Urothelium cell line (cell line): Measurements from ENCODE around the gene LSP1.
A peak's percentile ranks its signal among the peaks of the same experiment; 100 is the strongest.
"Not testable (repeated sequence)": the region's sequence is repeated elsewhere in the genome, so short reads cannot be mapped to it uniquely, and the experiment has no call there.

Source experiments
- DNase-seq: peaks from one replicate; pipeline ENCODE4 v3.0.0; 2011; ENCODE audit warnings: low spot score, mixed read lengths
- FAIRE-seq: peaks from 2 replicates; lab custom pipeline; 2011; peaks lifted over from hg19 to GRCh38; lab: Jason Lieb, UNC

Gene LSP1

DNA sequence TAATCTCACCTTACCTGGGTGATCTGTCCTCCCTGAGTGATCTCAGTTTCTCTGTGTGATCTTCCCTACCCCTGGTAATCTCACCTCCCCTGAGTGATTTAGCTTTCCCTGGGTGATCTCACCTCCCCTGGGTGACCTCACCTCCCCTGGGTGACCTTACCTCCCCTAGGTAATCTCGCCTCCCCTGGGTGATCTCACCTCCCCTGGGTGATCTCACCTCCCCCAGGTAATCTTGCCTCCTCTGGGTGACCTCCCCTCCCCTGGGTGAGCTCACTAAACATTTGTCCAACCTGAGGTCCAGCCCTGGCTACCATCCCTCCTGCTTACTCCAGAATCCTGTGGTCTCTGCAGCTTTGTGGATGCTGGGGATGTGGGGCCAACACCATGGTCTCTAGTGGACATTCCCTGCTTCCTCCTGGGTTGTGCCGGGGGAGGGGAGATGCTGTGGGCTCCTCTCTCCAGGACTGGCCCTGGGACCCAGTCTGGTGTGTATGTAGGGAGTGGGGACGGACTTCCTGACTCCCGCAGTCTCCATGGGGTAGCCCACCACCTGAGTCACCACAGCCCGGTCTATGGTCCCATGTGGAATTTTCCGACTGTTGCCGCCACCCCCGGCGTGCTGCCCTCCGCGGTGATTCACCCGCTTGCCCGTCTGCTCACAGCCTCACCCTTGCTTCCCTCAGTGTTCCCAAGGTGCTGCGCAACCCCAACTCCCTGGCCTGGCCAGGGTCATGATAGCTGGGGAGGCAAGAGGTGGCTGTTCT lies 9.9 kb downstream of the LSP1 start:
- peak; percentile 79 for DNase-seq
- no peak for FAIRE-seq

GRCh38 chr11:1863352-1864216 lies 10.7 kb downstream of the LSP1 start:
- DNase-seq (peak; percentile 80), FAIRE-seq (peak; percentile 88)

DNA sequence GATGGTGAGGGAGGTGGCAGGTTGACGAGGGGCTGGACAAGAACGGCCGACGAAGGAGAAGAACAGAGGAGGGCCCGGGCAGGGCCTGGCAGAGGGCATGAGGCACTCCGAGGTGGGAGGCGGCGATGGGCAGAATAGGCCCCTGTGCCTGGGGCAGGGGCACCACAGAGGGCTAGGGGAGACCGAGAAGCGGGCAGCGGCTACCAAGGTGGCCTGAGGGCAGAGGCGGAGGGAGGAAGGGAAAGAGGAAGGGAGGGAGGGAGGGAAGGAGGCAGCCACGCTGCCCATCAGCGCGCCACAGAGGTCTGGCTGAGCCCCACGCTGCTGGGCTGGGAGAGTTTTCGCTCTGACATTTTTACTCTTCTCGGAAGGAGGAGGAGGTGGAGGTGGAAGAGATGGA lies 11.3 kb downstream of the LSP1 start:
- no peak for DNase-seq
- no peak for FAIRE-seq

DNA sequence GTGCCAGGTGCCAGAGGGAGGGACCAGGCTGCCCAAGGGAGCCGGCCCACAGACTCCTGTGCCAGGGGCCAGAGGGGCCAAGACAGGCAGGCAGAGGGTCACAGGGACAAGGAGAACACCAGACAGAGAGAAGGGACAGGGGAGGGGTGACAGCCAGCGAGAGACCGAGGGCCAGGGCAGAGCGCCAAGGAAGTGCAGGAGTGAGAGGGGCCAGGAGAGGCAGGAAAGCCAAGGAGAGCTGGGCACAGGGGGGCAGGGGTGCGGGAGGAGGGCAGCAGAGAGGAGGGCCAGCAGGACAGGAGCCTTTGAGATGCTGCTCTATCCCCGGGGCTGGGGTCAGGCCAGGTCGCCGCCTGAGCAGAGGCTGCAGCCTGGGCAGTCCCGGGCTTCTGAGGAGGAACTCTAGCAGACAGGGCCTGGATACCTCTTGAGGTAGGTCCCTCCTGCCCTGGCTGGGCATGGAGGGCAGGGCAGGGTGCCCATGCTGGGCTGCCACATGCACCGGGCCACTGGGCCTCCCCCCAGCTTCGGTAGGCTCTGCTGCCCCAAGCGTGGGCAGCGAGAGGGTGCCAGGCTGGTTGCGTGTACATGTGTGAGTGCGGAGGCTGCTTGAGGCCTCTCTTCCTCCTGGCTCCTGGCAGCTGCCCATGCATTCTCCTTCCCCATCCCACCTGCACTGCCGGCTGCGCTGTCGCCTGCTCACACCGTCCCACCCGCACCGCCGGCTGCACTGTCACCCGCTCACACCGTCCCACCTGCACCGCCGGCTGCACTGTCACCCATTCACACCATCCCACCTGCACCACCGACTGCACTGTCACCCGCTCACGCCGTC lies 12.2 kb downstream of the LSP1 start:
- DNase-seq = peak; percentile 27
- no peak for FAIRE-seq

DNA sequence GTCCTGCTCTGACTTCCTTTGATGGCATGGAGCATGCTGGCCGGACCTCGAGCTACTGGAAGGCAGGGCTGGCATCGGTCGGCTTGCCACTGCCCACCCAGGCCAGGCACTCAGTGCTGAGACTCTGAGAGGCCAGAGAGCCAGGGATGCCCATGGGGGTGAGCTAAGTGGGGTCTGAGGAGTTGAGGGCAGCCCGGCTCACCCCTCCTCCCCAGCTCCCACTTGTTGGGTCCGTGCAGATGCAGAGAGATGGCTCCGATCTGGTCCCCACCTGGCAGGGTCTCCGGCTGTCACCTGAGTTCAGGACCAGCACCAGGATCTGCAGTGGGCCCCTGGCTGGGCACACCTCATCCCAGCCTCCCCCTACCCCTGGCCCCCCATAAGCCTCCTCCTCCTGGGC lies 13.3 kb downstream of the LSP1 start:
- no peak for FAIRE-seq
- DNase-seq = no peak

- FAIRE-seq = no peak
- DNase-seq = no peak
These were observed 13.9 kb downstream of the LSP1 start for GRCh38 chr11:1866776-1867175.

DNA sequence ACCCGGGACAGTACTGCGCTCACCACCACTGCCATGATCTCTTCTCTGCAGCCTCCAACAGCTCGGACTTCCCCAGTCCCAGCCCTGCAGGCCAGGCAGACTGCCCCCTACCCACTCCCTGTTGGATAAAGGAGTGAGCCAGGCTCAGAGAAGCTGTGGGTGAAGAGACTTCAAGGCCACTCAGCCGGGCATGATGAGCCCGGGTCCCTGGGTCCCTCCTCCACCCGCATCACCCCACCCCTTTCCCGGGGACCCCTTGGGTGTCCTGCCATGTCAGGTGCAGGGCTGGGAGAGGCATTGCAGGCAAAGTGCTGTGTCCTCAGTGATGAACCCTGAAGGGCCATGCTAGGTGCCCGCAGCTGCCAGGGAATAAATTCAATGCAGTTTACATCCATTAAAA lies 14.5 kb downstream of the LSP1 start:
- no peak for FAIRE-seq
- DNase-seq = no peak

DNA sequence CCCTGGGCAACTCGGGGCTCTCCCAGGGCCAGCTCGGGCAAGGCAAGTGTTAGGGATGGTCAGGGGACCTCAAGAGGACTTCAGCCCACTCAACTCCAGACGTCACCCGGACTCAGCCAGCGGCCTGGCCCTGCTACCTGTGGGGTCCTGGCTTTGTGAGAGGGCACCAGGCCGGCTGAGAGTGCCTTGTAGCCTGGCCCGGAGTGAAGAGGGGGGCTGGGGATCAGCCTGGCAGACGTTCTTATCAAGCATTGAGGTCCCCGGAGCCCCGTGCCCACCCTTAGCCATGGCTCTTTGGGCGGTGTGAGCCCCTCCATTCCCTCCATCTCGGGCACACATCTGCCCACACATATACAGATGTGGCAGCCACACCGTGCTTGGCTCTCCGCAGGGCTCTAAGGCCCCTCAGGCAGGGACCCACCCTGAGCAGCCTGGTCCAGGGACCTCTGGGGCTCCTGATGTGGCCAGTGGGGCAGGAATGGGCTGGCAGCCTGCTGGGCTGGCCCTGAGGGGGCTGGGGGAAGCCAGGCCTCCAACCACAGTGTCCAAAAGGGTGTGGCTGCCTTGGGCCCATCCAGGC lies 15.3 kb downstream of the LSP1 start:
- FAIRE-seq = no peak
- no peak for DNase-seq

DNA sequence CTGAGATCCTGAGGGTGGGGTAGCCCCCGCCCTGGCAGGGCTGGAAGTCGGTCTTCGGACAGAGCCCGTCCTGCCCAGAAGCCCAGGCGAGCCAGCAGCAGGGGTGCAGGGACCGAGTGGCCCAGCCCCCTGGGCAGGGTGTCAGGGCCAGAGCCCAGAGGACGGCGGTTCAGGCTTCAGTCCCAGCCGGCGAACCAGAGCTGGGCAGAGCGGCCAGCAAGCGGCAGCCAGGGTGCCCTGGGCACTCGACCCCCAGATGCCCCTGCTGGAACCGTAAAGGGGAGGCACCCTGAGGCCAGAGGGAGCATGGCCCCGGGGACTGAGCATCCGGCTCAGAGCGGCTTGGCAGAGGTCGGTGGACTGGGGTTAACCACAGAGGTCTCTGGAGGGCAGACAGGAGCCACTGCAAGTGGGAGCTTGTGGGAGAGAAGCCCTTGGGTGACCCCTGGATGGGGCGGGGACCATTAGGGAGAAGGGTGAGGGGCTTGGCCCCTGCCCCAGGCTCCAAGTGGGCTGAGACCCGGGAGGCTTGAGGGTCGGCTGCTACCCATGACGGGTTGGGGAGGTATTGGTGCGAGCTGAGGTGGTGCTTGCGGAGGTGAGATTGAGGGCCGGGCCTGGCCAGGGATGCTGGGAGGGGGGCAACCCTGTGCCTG lies 15.9 kb downstream of the LSP1 start:
- DNase-seq (no peak), FAIRE-seq (no peak)

- FAIRE-seq (no peak), DNase-seq (no peak)
These were observed 16.8 kb downstream of the LSP1 start for GRCh38 chr11:1869427-1870325.

DNA sequence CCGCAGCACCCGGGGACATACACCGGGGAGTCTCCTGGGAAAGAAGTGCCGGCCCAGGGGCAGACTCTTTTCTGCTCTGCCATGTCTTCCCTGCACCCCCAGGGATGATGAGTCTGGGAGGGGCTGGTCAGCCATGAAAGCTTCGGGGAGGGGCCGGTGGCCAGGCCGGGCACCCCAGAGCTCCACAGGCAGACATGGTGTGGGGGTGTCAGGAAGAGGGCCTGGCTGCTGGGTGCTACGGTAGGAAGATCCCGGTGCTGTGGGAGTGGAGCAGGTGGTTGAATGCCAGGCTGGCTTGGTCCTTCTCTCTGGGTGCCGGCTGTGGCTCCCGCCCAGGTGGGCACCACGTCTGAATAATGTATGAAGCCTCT lies 17.4 kb downstream of the LSP1 start:
- no peak for FAIRE-seq
- no peak for DNase-seq

DNA sequence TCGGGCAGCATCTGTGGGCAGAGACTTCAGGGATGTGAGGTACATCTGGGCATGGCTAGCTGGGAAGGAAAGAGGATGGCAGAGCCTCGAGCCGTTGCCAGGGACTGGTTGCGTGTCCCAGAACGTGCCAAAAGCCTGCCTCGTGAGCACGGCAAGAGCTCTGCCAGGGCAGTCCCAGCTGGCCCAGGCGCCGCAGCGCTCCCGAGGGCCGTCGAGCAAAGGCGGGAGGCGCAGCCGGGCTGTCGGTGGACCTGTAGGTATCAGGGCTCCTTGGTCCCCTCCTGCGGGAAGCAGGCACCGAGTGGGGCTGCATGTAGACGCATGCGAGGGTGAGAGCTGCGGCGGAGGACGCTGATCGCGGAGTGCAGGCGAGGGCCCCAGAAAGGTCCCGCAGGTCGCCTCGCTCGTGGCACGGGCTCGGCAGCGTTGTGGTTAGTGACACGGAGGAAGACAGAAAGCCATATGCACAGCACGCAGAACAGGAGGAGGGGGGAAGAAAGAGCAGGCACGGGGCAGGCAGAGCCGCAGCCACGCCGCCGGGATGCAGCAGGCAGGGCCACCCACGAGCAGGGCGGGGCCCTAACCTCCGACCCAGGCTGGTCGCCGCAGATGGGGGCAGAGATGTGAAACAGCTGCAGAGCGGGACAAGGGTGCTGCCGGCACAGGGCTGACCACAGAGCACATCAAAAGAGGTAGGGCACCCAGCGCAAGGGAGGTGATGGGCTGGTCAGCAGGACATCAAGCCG lies 18.0 kb downstream of the LSP1 start:
- DNase-seq (peak; percentile 42), FAIRE-seq (no peak)

- no peak for FAIRE-seq
These were observed 18.6 kb downstream of the LSP1 start for GRCh38 chr11:1871531-1871930.

DNA sequence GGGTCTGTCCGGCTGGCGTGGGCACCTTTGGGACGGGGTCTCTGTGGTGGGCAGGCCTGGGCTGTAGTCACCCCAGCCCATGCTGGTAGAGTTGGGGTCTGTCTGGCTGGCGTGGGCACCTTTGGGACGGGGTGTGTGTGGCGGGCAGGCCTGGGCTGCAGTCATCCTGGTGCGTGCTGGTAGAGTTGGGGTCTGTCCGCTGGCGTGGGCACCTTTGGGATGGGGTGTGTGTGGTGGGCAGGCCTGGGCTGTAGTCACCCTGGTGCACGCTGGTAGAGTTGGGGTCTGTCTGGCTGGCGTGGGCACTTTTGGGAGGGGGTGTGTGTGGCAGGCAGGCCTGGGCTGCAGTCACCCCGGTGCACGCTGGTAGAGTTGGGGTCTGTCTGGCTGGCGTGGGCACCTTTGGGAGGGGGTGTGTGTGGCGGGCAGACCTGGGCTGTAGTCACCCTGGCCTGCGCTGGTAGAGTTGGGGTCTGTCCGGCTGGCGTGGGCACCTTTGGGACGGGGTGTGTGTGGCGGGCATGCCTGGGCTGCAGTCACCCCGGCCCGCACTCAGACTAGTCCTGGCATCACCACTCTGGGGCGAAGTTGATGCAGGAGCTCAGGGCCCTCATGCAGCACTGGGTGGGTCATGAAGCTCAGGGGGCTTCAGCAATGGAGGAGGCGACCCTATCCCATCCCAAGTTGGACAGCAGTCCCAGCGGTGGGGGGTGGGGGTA lies 19.5 kb downstream of the LSP1 start:
- DNase-seq (no peak), FAIRE-seq (no peak)

More at GRCh38 chr11:1871531-1871930, 18.6 kb downstream of the LSP1 start:
- no peak for DNase-seq

GRCh38 chr11:1873048-1873812 lies 20.3 kb downstream of the LSP1 start:
- no peak for FAIRE-seq

GRCh38 chr11:1873813-1874150 lies 20.9 kb downstream of the LSP1 start:
- not testable (repeated sequence) for FAIRE-seq, DNase-seq

More at GRCh38 chr11:1873048-1873812, 20.3 kb downstream of the LSP1 start:
- DNase-seq = peak; percentile 23

GRCh38 chr11:1874441-1875092 lies 21.7 kb downstream of the LSP1 start:
- not testable (repeated sequence) for FAIRE-seq

More at GRCh38 chr11:1874441-1875092, 21.7 kb downstream of the LSP1 start:
- not testable (repeated sequence) for DNase-seq
